ENCODE data around the gene KRTAP4-9. TPM values are rescaled to one million over a fixed set of nuclear protein-coding genes. Genes with fewer than 3 reads are reported as not detected.
"Not testable (repeated sequence)": the region's sequence is repeated elsewhere in the genome, so short reads cannot be mapped to it uniquely, and the experiment has no call there.

Gene KRTAP4-9
- total RNA-seq (2021) = 1.0 and 1.2 TPM in 2 replicates
- Bru-seq, nascent RNA = percentile 48 among the genes with signal in this experiment
- percentile 40 among the genes with signal in this experiment for BruChase-seq, experiment 1, labeled RNA remaining after a 2-hour chase
- BruChase-seq, experiment 2, labeled RNA remaining after a 6-hour chase = percentile 30 among the genes with signal in this experiment
- long read RNA-seq = 0 reads

DNA sequence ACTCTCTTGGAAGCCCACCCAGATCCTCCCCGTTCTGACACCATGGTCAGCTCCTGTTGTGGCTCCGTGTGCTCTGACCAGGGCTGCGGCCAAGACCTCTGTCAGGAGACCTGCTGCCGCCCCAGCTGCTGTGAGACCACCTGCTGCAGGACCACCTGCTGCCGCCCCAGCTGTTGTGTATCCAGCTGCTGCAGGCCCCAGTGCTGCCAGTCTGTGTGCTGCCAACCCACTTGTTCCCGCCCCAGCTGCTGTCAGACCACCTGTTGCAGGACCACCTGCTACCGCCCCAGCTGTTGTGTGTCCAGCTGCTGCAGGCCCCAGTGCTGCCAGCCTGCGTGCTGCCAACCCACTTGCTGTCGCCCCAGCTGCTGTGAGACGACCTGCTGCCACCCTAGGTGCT is at the start of gene KRTAP4-9:
TSS of gene KRTAP4-9 (plus strand) at position 43 of the 400 bp plus-strand sequence. CDS start at position 43, 0 bp downstream.
- BruUV-seq (replicated peaks); H3K36me3 ChIP-seq (ENCODE audit: insufficient read depth, low read length, poor library complexity, severe bottlenecking); CTCF ChIA-PET; H3K4me1 ChIP-seq (ENCODE audit: insufficient read depth, low read length, poor library complexity, severe bottlenecking); H3K4me3 ChIP-seq (ENCODE audit: low read depth, low read length, poor library complexity, severe bottlenecking); POLR2A ChIA-PET (ENCODE audit: low non-redundant PET); H3K27ac ChIP-seq (ENCODE audit: low read depth, low read length, poor library complexity, severe bottlenecking); intact Hi-C loops (cut with micrococcal nuclease; ENCODE audit: unreplicated experiment); H3K27me3 ChIP-seq (replicated peaks; ENCODE audit: insufficient read depth, low read depth, low read length, poor library complexity); H3K9me3 ChIP-seq (ENCODE audit: low read depth, low read length, poor library complexity, severe bottlenecking): not testable (repeated sequence)
- DNase-seq (ENCODE audit: low spot score) = peak; percentile 28

DNA sequence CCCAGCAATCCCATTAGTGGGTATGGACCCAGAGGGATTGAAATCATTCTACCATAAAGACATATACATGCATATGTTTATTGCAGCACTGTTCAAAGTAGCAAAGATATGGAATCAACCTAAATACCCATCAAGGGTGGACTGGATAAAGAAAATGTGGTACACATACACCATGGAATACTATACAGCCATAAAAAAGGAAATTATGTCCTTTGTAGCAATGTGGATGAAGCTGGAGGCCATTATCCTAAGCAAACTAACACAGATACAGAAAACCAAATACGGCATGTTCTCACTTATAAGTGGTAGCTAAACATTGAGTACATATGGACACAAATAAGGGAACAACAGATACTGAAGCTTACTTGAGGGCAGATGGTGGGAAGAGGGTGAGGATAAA is 47.6 kb upstream of the KRTAP4-9 start:
- Histone ChIP-seq H3K4me1 (ENCODE audit: insufficient read depth, low read length, poor library complexity, severe bottlenecking) (no peaks in the 10 kb centered on the region), H3K27ac (ENCODE audit: low read depth, low read length, poor library complexity, severe bottlenecking) (no peak overlapping the region), H3K36me3 (ENCODE audit: insufficient read depth, low read length, poor library complexity, severe bottlenecking) (no peaks in the 10 kb centered on the region), H3K4me3 (ENCODE audit: low read depth, low read length, poor library complexity, severe bottlenecking) (no peak overlapping the region), H3K27me3 (replicated peaks; ENCODE audit: insufficient read depth, low read depth, low read length, poor library complexity) (no peaks in the 10 kb centered on the region), H3K9me3 (ENCODE audit: low read depth, low read length, poor library complexity, severe bottlenecking) (no peaks in the 10 kb centered on the region)
- ChIA-PET POLR2A (ENCODE audit: low non-redundant PET) (no interaction called here), CTCF (no interaction called here)
- intact Hi-C loops (cut with micrococcal nuclease; ENCODE audit: unreplicated experiment) = no loop called here
- TF ChIP-seq EZH2 (IDR thresholded peaks at IDR 0.05; ENCODE audit: borderline replicate concordance, low read depth, low read length, poor library complexity, severe bottlenecking) = no peak
- TF ChIP-seq, protein P1, sequence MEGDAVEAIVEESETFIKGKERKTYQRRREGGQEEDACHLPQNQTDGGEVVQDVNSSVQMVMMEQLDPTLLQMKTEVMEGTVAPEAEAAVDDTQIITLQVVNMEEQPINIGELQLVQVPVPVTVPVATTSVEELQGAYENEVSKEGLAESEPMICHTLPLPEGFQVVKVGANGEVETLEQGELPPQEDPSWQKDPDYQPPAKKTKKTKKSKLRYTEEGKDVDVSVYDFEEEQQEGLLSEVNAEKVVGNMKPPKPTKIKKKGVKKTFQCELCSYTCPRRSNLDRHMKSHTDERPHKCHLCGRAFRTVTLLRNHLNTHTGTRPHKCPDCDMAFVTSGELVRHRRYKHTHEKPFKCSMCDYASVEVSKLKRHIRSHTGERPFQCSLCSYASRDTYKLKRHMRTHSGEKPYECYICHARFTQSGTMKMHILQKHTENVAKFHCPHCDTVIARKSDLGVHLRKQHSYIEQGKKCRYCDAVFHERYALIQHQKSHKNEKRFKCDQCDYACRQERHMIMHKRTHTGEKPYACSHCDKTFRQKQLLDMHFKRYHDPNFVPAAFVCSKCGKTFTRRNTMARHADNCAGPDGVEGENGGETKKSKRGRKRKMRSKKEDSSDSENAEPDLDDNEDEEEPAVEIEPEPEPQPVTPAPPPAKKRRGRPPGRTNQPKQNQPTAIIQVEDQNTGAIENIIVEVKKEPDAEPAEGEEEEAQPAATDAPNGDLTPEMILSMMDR (conservative IDR thresholded peaks at IDR 0.05; ENCODE audit: low read depth, low read length) = no peak
- no peak for DNase-seq (ENCODE audit: low spot score)
- BruUV-seq (replicated peaks) = no TSS peak

DNA sequence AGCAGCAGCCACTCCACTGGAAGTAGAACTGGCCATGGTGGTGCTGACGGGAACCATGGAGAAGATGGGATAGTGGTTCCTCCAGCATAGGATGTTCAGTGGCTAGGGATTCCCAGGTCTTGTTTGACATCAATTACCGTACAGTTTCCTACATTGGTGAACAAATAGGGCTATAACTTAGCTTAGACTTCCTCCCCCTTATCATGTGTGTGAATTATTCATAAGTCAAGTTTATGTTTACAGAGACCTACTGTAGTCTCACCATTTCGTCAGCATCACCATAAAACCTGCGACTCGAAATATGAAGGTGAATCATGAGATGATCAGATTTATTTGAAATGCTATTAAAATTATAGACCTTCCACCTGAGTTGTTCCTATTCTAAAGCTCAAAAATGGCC is 46.4 kb upstream of the KRTAP4-9 start:
- Histone ChIP-seq H3K27ac (ENCODE audit: low read depth, low read length, poor library complexity, severe bottlenecking) (no peak overlapping the region), H3K27me3 (replicated peaks; ENCODE audit: insufficient read depth, low read depth, low read length, poor library complexity) (no peaks in the 10 kb centered on the region), H3K4me3 (ENCODE audit: low read depth, low read length, poor library complexity, severe bottlenecking) (no peak overlapping the region), H3K4me1 (ENCODE audit: insufficient read depth, low read length, poor library complexity, severe bottlenecking) (no peaks in the 10 kb centered on the region), H3K9me3 (ENCODE audit: low read depth, low read length, poor library complexity, severe bottlenecking) (no peaks in the 10 kb centered on the region), H3K36me3 (ENCODE audit: insufficient read depth, low read length, poor library complexity, severe bottlenecking) (no peaks in the 10 kb centered on the region)
- intact Hi-C loops (cut with micrococcal nuclease; ENCODE audit: unreplicated experiment) = no loop called here
- DNase-seq (ENCODE audit: low spot score) = no peak
- BruUV-seq (replicated peaks) = no TSS peak
- no peak for TF ChIP-seq EZH2 (IDR thresholded peaks at IDR 0.05; ENCODE audit: borderline replicate concordance, low read depth, low read length, poor library complexity, severe bottlenecking)
- TF ChIP-seq, protein P1 (conservative IDR thresholded peaks at IDR 0.05; ENCODE audit: low read depth, low read length) = no peak
- POLR2A ChIA-PET (ENCODE audit: low non-redundant PET) = no interaction called here
- CTCF ChIA-PET = no interaction called here

DNA sequence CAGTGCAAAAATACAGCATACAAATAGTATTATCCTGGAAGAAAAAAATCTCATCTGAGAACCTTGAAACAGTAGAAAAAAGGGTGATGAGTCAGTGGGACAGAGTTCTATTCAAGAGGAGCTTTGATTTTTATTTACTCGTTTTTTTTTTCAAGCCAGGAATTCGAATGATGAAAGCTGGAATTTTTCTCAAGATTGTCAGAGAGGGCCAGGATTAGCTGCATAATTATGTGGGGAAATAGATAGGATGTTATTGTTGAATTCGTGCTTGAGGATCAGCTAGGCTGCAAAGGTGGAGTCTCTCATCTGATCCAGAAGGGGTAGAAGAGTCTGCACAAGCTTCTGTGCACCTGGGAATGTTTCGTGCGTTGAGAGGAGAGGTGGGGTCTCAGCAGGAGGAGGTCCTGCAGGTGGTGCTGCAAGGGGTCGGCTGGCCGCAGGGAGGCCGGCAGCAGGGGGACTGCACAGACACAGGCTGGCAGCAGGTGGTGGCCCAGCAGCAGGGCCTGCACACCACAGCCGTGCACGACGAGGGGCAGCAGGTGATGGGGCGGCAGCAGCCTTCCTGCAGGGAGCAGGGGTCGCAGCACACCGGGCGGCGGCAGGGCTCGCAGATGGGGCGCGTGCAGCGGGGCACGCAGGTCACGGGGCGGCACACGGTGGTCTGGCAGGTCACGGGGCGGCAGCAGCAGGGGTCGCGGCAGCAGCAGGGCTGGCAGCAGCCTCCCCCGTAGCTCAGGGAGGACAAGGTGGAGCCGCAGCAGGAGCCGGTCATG is 45.7 kb upstream of the KRTAP4-9 start:
- H3K9me3 ChIP-seq (ENCODE audit: low read depth, low read length, poor library complexity, severe bottlenecking); H3K27me3 ChIP-seq (replicated peaks; ENCODE audit: insufficient read depth, low read depth, low read length, poor library complexity); DNase-seq (ENCODE audit: low spot score); H3K36me3 ChIP-seq (ENCODE audit: insufficient read depth, low read length, poor library complexity, severe bottlenecking); H3K4me1 ChIP-seq (ENCODE audit: insufficient read depth, low read length, poor library complexity, severe bottlenecking); H3K27ac ChIP-seq (ENCODE audit: low read depth, low read length, poor library complexity, severe bottlenecking); BruUV-seq (replicated peaks); H3K4me3 ChIP-seq (ENCODE audit: low read depth, low read length, poor library complexity, severe bottlenecking); CTCF ChIA-PET; intact Hi-C loops (cut with micrococcal nuclease; ENCODE audit: unreplicated experiment); POLR2A ChIA-PET (ENCODE audit: low non-redundant PET): not testable (repeated sequence)

All from A673 (cell line).